ENCODE data around the gene SDK1.
A peak's percentile ranks its signal among the peaks of the same experiment; 100 is the strongest.

Gene SDK1

GRCh38 chr7:3300651-3301448 lies at the start of gene SDK1:
SDK1 (plus strand) TSS chr7:3301252; CDS start chr7:3301587, 335 bp downstream.
- DNase-seq (ENCODE audit: low spot score), result peak; percentile 93
- TF ChIP-seq CTCF (IDR thresholded peaks at IDR 0.05; ENCODE audit: extremely low read depth, missing control alignments), result peak; percentile 99

GRCh38 chr7:3254718-3255117 lies 46.3 kb upstream of the SDK1 start:
- TF ChIP-seq CTCF (IDR thresholded peaks at IDR 0.05; ENCODE audit: extremely low read depth, missing control alignments), result no peak
- DNase-seq (ENCODE audit: low spot score), result no peak

GRCh38 chr7:3259711-3260400 lies 41.2 kb upstream of the SDK1 start:
- no peak for TF ChIP-seq CTCF (IDR thresholded peaks at IDR 0.05; ENCODE audit: extremely low read depth, missing control alignments)
- DNase-seq (ENCODE audit: low spot score), result no peak

- TF ChIP-seq CTCF (IDR thresholded peaks at IDR 0.05; ENCODE audit: extremely low read depth, missing control alignments), result no peak
Observed at GRCh38 chr7:3260401-3260715, 40.7 kb upstream of the SDK1 start.

GRCh38 chr7:3264693-3265339 lies 36.2 kb upstream of the SDK1 start:
- no peak for TF ChIP-seq CTCF (IDR thresholded peaks at IDR 0.05; ENCODE audit: extremely low read depth, missing control alignments)
- no peak for DNase-seq (ENCODE audit: low spot score)

More at GRCh38 chr7:3260401-3260715, 40.7 kb upstream of the SDK1 start:
- DNase-seq (ENCODE audit: low spot score), result no peak

GRCh38 chr7:3265388-3265787 lies 35.7 kb upstream of the SDK1 start:
- no peak for TF ChIP-seq CTCF (IDR thresholded peaks at IDR 0.05; ENCODE audit: extremely low read depth, missing control alignments)
- DNase-seq (ENCODE audit: low spot score), result no peak

- TF ChIP-seq CTCF (IDR thresholded peaks at IDR 0.05; ENCODE audit: extremely low read depth, missing control alignments), result no peak
- DNase-seq (ENCODE audit: low spot score), result no peak
Observed at GRCh38 chr7:3266240-3266639, 34.8 kb upstream of the SDK1 start.

All from GM20000 (cell line).